Upper lobe of left lung (tissue), 4 donors: Measurements from ENCODE around the gene SRGAP3.

Experiments used
- EP300 ChIP-seq, 4 donors: sonication (generic); formaldehyde crosslinking; IDR thresholded peaks; one replicate each; pipeline ENCODE4 v1.5.1; 2017; ENCODE audit warnings: antibody characterized with exemption in 4 of 4, control low read depth in 2 of 4
- POLR2A ChIP-seq, 4 donors: fragments of 450-650 bp; IDR thresholded peaks; one replicate each; pipeline ENCODE4 v1.5.1; 2016 to 2017; ENCODE audit warnings: antibody characterized with exemption in 4 of 4, mild to moderate bottlenecking in 2 of 4
- POLR2AphosphoS5 ChIP-seq, 2 donors: sonication (generic); formaldehyde crosslinking; IDR thresholded peaks; one replicate each; pipeline ENCODE4 v1.5.1; 2017; ENCODE audit warnings: antibody characterized with exemption in 2 of 2
- TF ChIP-seq, protein P1 (sequence below), 6 experiments: fragments of 450-650 bp in 4 of 6; fragments of 200-600 bp in 2 of 6; sonication (generic) in 2 of 6; IDR thresholded peaks; one replicate each; pipeline ENCODE4 v1.5.1; 2016 to 2019; ENCODE audit warnings: antibody characterized with exemption in 6 of 6

DNA sequence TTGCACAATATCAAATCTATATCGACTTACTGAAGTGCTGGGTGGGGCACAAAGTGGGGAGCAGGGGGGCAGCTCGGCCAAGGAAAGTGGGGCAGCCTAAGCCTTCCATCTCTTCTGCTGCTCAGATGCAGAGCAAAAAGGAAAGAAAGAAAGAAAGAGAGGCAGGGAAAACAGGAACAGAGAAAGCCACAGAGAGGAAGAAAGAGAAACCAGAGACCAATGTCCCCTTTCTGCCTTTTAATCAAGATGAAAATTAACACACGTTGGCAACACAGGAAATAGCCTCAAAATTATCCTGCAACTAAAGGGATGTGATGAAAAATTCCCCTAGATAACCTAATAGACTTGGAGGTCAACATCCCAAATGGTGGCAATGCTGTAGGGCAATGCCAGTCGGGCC lies 214.0 kb downstream of the SRGAP3 start:
- TF ChIP-seq, protein P1, sequence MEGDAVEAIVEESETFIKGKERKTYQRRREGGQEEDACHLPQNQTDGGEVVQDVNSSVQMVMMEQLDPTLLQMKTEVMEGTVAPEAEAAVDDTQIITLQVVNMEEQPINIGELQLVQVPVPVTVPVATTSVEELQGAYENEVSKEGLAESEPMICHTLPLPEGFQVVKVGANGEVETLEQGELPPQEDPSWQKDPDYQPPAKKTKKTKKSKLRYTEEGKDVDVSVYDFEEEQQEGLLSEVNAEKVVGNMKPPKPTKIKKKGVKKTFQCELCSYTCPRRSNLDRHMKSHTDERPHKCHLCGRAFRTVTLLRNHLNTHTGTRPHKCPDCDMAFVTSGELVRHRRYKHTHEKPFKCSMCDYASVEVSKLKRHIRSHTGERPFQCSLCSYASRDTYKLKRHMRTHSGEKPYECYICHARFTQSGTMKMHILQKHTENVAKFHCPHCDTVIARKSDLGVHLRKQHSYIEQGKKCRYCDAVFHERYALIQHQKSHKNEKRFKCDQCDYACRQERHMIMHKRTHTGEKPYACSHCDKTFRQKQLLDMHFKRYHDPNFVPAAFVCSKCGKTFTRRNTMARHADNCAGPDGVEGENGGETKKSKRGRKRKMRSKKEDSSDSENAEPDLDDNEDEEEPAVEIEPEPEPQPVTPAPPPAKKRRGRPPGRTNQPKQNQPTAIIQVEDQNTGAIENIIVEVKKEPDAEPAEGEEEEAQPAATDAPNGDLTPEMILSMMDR (IDR thresholded peaks at IDR 0.05) = no peak
- TF ChIP-seq POLR2A (IDR thresholded peaks at IDR 0.05) (no peak), EP300 (IDR thresholded peaks at IDR 0.05) (no peak), POLR2AphosphoS5 (IDR thresholded peaks at IDR 0.05) (no peak)
